ENCODE measurements around the gene SLC39A10.

DNA sequence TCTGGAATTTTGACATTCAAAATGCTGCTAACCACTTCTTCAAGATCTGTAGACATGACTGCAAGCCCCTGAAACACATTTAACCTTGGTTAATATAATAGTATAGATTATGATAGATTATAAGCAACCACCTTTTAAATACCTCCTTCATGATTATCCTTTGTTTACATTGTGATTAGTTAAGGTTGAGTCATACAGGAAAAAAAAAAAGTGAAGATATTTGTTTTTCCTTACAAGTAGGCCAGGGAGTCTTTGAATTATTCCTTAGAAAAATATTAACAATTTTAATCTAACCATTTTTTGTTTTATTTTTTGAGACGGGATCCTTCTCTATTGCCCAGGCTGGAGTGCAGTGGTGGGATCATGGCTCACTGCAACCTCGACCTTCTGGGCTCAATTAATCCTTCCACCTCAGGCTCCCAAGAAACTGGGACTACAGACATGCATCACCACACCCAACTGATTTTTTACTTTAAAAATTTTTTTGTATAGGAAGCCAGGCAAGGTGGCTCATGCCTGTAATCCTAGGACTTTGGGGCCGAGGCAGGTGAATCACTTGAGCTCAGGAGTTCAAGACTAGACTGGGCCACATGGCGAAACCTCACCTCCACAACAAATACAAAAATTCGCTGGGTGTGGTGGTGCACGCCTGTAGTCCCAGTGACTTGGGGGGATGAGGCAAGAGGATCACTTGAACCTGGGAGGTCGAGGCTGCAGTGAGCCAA, 99.4 kb downstream of the SLC39A10 start:
- TF ChIP-seq EZH2phosphoT487 (IDR thresholded peaks at IDR 0.05; ENCODE audit: insufficient read depth, low read depth) (no peak), EZH2 (IDR thresholded peaks at IDR 0.05; ENCODE audit: insufficient read depth, poor library complexity, severe bottlenecking) (no peak)

All from GM23248 (cell line).